Measurements from ENCODE around the gene RGMB. TPM values are rescaled to one million over a fixed set of nuclear protein-coding genes. Genes with fewer than 3 reads are reported as not detected.

RGMB gene
- total RNA-seq, 3 donors from 2014 or later = 22.0 to 23.1 (median 22.1) TPM

- H3K36me3 ChIP-seq = no peaks in the 10 kb centered on the region
- TF ChIP-seq CTCF (IDR thresholded peaks at IDR 0.05) (no peak), POLR2AphosphoS5 (IDR thresholded peaks at IDR 0.05) (no peak), POLR2A (IDR thresholded peaks at IDR 0.05) (no peak)
- peaks cover 6 to 10% of the 10 kb centered on the region in 2 donors for H3K9me3 ChIP-seq
- H3K4me3 ChIP-seq = no peak overlapping the region
- no peaks in the 10 kb centered on the region for H3K27me3 ChIP-seq
- H3K4me1 ChIP-seq = no peaks in the 10 kb centered on the region
- intact Hi-C loops (cut with DNase I; ENCODE audit: low total_unique reads) = no loop called here
- H3K27ac ChIP-seq = no peak overlapping the region
- no peak for DNase-seq (ENCODE audit: low spot score in 2 of 2)
Measured at GRCh38 chr5:98840946-98841345, 67.5 kb downstream of the RGMB start.

GRCh38 chr5:98843481-98843880, 70.0 kb downstream of the RGMB start:
- no peak for DNase-seq (ENCODE audit: low spot score in 2 of 2)
- Histone ChIP-seq H3K4me1 (no peaks in the 10 kb centered on the region), H3K27ac (no peak overlapping the region), H3K4me3 (no peak overlapping the region), H3K9me3 (peaks cover 6 to 10% of the 10 kb centered on the region in 2 donors), H3K36me3 (no peaks in the 10 kb centered on the region), H3K27me3 (no peaks in the 10 kb centered on the region)
- TF ChIP-seq POLR2A (IDR thresholded peaks at IDR 0.05) = no peak
- no peak for TF ChIP-seq POLR2AphosphoS5 (IDR thresholded peaks at IDR 0.05)
- no peak for TF ChIP-seq CTCF (IDR thresholded peaks at IDR 0.05)
- intact Hi-C loops (cut with DNase I; ENCODE audit: low total_unique reads) = no loop called here

- Histone ChIP-seq H3K4me1 (no peaks in the 10 kb centered on the region), H3K4me3 (no peak overlapping the region), H3K9me3 (peaks cover 6 to 10% of the 10 kb centered on the region in 2 donors), H3K27ac (no peak overlapping the region), H3K36me3 (no peaks in the 10 kb centered on the region), H3K27me3 (no peaks in the 10 kb centered on the region)
- no peak for DNase-seq (ENCODE audit: low spot score in 2 of 2)
- intact Hi-C loops (cut with DNase I; ENCODE audit: low total_unique reads) = no loop called here
- TF ChIP-seq POLR2A (IDR thresholded peaks at IDR 0.05) = no peak
- TF ChIP-seq CTCF (IDR thresholded peaks at IDR 0.05) = no peak
- TF ChIP-seq POLR2AphosphoS5 (IDR thresholded peaks at IDR 0.05) = no peak
Measured at GRCh38 chr5:98844865-98845264, 71.4 kb downstream of the RGMB start.

- no peak for DNase-seq (ENCODE audit: low spot score in 2 of 2)
- Histone ChIP-seq H3K27ac (no peak overlapping the region), H3K4me1 (no peaks in the 10 kb centered on the region), H3K36me3 (no peaks in the 10 kb centered on the region), H3K27me3 (no peaks in the 10 kb centered on the region), H3K9me3 (peaks cover 6 to 10% of the 10 kb centered on the region in 2 donors), H3K4me3 (no peak overlapping the region)
- TF ChIP-seq POLR2A (IDR thresholded peaks at IDR 0.05) = no peak
- TF ChIP-seq CTCF (IDR thresholded peaks at IDR 0.05) = no peak
- TF ChIP-seq POLR2AphosphoS5 (IDR thresholded peaks at IDR 0.05) = no peak
- intact Hi-C loops (cut with DNase I; ENCODE audit: low total_unique reads) = no loop called here
Measured at GRCh38 chr5:98845878-98846277, 72.4 kb downstream of the RGMB start.

Other genes starting within 250 kb of the RGMB start
- gene CHD1, start 155.3 kb downstream of the RGMB start, total RNA-seq = 100 to 1,000 TPM in 2 of 3 donors, 10 to 100 TPM in 1; 67.5 to 114 (median 102) TPM